DMS153 treated with DMSO at 0.1 percent for 48 hours (cell line): ENCODE measurements around the gene HPS4.

Experiments
- DNase-seq: peaks from one replicate; lab custom pipeline; 2025; ENCODE audit not compliant: unreplicated experiment; lab: John Stamatoyannopoulos, UW

Gene HPS4

DNA sequence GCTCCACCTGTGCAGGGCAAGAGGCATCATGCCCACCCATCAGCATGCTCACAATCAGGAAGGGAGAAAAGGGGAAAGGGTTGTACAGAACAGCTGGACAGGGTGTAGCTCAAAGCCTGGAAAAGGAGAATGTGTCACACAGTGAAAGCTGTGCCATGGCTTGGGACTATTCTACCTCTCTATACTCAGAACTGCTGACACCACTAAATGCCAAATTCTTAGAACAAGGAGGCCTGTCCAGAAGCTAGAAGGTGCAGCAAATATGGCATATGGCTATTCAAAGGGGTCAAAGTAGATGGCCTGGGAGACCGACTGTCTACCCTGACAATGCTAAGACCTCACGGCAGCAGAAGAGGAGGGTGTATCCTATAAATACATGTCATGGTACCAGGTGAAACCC is 12.8 kb downstream of the HPS4 start:
- DNase-seq, result no peak

GRCh38 chr22:26466196-26466595 is 17.4 kb downstream of the HPS4 start:
- DNase-seq, result no peak

DNA sequence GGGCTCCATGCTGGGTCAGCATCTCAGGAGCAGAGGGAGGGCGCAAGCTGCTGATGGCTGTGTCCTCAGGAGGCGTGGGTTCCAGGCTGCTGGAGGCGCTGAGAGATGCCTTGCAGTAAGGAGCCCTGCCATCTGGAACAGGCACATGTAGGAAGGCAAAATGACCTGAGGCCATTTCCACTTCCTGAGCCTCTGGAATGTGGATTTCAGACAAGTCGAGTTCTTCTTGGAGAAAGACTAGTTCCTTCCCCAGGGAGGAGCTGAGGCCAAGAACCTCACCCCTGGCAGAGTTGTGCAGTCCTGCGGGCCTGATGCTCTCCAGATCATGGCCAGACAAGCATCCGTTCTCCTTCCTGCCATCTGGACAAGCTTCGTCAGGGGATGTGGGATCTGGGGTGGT is 19.3 kb downstream of the HPS4 start:
- DNase-seq, result no peak

DNA sequence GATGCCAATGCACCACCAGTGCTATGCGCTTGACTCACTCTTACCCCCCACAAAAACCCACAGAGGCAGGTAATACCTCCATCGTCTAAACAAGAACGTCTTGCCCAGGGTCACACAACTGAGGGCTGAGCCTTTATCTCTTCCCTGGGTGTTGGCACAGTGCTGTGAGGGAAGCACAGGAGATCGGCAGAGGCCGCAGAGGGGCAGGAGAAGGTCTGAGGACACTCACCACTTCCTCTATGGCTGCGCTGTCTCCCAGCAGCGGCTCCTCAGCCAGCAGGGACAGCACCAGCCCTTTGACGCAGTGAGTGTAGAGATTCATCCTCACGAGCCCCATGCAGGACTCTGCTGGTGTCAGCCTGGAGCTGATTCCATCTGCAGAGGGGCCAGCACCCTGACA is 19.9 kb downstream of the HPS4 start:
- DNase-seq, result no peak

DNA sequence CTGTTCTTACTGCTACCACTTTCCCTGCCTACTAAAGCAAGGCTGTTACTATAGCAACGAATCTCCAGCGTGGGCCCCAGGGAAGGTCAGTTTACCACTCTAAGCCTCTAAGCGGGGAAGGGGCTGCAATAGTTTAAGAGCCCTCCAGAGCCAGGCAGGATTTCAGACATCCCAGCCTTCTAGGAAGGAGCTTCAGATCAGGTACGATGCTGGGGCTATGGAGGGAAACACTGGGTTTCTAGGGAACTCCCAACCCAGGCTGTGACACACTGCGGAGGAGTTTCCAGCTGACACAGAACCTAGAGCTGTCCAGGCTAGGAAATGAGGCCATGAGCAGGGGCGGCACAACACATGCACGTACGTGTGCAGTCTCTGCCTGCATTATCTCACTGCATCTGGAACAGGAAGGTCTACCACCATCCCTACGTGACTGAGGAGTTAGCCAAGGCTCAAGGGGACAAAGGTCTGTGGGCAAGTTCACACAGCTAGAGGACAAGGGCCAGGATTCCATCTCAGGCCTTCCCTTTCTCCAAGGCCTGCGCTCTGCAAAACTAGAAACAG is 20.4 kb downstream of the HPS4 start:
- no peak for DNase-seq

DNA sequence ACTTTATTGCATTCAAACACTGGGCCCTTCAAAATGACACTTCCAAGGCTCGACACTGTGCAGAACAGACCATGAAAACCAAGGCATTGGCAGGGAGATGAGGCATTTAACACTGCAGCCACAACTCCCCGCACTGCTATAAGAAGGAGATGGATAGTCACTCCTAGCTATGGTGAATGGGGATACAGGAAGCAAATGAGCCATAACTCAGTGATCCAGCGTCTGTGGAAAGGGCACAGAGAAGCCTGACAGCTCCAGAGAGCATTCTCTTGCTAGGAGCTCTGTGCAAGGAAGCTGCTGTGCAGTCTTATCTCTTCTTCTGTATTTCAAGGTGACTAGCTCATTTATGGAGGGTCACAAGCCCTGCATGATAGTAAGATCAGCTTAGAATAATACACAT is 20.9 kb downstream of the HPS4 start:
- no peak for DNase-seq

DNA sequence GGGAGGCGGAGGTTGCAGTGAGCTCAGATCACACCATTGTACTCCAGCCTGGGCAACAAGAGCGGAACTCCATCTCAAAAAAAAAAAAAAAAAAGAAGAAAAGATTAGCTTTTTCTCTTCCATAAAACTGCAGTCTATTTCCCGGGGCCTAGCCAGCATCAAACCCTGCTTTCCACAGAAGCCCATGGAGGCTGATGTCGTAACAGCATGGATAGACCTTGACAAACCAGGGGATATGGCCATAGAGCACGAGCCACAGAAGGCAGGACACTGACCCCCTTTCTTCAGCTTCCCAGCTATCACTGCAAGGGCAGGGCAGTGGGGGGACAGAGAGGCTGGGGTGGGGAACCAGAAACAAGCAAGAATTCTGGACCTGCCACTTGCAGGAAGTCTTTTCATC is 21.5 kb downstream of the HPS4 start:
- no peak for DNase-seq

GRCh38 chr22:26461188-26461810 is 22.3 kb downstream of the HPS4 start:
- no peak for DNase-seq

DNA sequence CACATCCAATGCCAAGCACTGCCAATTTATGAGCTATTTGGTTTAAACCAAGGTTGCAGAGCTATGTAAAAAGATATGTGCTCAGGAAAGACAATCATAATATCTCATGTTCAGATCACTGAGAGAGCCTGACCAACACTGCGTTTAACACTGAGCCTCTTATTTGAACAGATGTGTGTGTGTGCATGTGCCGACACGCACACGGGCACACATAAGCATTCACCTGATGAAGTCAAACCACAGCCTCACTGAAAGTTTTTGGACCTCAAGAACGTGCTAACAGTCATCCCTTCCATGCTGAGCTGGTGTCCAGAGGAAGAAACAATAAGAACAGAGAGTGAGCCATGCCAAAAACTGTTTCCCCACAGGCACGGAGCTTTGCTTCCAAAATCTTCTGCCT is 23.4 kb downstream of the HPS4 start:
- DNase-seq, result no peak

- DNase-seq, result no peak
Measured at GRCh38 chr22:26457661-26458272, 25.8 kb downstream of the HPS4 start.

GRCh38 chr22:26453812-26454500 is 29.6 kb downstream of the HPS4 start:
- no peak for DNase-seq

DNA sequence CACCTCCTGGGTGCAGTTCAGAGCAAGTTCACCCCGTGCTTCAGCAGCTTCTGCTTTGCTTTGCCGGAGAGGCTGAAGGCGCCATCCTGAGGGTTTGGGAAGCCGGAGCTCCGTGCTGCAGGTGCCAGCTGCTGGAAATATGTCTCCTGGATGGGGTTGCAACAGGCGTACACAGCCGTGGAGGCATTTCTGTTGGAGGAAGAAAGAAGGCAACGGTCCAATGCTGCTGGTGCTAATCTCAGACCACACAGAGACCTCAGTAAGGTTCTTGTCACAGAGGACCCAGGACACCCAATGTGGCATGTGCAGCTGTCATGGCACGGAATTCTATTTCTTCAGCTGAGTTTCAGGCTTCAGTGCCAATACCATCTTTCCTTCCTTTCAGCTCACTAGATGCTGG is 30.4 kb downstream of the HPS4 start:
- DNase-seq, result no peak

DNA sequence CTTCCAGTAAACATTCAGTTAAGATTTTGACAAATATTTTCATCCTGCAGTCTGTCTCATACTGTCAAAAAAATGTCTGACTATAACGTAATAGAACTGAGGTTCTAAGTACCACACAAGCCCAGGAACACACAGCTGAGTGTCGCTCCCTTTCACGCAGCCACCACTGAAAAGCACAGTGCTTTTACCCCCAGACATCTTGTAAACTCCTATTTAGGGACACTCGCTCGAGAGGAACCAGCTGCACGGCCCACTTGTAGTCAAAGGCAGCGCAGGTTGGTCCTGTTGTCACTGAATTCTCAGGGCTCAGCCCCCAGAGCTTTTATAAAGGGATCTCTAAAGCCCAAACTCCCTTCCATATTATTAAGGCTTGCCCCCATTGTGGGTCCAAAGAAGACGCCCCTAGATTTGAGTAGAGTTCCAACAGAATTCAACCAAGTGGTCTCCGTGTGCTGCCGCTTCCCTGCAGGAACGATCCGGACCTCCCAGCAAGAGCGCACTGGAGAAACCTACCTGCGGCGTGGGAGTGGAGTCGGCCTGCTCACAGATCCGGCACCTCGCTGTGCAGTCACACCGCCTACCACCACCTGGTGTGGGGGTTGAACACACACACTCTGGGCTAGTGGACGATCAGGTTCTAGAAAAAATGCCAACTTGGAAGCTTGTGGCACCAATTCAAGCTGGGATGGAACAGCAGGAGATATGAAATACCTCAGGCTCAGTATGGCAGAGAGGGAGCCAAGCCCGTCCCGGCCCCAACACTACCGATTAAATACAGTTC is 31.2 kb downstream of the HPS4 start:
- DNase-seq, result no peak

DNA sequence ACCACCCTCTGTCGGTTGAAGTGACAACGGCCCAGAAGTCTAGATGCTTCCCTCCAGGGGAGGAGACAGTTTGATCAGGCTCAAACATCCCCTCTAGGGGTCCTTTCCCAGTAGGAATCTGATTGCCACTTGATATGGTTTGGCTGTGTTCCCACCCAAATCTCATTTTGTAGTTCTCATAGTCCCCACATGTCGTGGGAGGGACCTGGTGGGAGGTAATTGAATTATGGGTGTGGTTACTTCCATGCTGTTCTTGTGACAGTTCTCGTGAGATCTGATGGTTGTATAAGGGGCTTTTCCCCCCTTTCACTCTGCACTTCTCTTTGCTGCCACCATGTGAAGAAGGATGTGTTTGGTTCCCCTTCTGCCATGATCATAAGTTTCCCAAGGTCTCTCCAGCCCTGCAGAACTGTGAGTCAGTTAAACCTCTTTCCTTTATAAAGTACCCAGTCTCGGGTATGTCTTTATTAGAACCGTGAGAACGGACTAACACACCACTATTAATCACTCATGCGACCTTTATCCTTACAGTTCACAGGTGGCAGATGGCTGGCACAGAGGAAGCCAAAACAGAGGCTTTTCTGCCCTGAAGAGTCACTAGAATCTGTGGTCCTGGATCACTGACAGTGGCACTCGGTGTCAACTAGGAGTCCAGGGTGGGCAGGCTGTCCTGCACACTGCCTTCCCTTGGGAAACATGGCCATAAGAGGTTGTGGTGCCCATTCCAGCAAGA is 33.0 kb downstream of the HPS4 start:
- DNase-seq, result no peak

DNA sequence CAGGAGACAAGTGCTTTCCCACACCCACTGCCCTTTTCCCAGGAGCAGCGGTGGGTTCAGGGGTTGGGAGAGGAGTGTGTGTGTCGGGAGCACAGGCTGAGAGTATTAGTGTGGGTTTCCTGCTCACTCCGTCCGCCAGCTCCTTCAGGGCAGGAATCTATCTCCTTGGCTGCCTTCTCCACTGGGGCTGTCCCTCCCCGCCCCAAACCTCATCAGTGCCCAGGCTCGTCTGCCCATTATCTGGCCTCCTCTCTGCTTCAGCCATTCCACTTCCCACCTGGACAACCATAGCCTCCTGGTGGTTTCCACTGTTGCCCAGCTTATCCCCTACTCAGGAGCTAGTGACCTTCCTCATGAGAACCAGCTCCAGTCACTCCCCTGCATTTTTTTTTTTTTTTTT is 34.6 kb downstream of the HPS4 start:
- no peak for DNase-seq

DNA sequence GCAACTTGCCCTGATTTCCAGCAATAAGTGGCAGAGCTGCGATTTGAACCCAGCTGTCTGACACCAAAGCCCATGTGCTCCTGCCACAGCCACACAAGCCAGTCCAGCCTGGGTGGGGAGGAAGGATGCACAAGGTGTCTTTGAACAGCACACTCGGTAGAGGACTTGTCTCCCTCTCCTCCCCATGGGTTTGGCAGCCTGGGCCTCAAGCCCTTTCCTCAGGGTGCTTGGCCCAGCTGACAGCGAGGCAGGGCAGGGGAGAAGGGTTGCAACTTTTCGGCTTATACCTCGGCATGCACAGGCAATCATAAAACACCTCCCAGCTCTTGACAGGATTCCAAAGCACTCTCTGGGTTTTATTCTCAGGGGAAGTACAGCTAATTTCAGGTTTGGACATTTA is 35.2 kb downstream of the HPS4 start:
- no peak for DNase-seq

DNA sequence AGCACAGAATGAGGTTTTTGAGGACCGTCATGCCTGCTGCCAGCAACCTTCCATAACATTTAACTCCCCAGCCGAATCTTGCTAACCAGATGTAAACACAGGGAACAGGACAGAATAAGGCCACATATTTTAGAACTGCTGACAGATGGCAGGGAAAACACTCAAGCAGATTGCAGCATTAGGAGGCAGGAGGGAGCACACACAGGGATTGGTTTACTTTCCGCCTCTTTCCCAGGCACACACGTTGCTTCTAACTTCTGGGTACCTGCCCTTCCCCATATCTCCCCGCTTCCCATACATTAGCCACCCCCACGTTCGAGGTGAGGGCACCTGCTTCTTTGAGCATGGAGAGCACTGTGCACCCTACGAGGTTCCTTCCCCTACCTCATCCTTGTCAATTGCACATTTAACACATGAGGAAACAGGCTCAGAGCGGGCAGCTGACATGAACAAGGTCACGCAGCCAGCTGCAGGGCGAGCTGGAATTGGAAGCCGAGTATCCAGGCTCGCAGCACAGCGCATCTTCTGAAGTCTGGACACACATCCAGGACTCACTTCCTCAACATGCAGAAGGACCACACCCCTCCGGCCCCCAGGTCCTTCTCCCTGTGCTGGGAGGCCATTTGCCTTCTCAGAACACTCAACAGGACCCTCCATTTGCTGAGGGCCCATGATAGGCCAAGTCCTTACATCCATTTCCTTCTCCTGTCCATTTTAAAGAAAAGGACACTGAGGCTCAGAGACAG is 35.8 kb downstream of the HPS4 start:
- no peak for DNase-seq

- no peak for DNase-seq
Measured at GRCh38 chr22:26446808-26447515, 36.6 kb downstream of the HPS4 start.

GRCh38 chr22:26445577-26446275 is 37.9 kb downstream of the HPS4 start:
- DNase-seq, result no peak
